HepG2 (cell line): ENCODE data around the gene AATF. TPM values are rescaled to one million over a fixed set of nuclear protein-coding genes. Genes with fewer than 3 reads are reported as not detected.

Experiments used
- EED ChIP-seq: sonication (generic); formaldehyde crosslinking; IDR thresholded peaks from 2 replicates; pipeline ENCODE4 v1.5.0; 2020; ENCODE audit warnings: mild to moderate bottlenecking, missing genetic modification reagents
- ELF3 ChIP-seq: IDR thresholded peaks from 2 replicates; pipeline ENCODE4 v1.6.1; 2016; ENCODE audit warnings: missing genetic modification reagents, missing compliant biosample characterization
- JUND ChIP-seq: sonication (generic); formaldehyde crosslinking; IDR thresholded peaks from 2 replicates; pipeline ENCODE4 v1.8.0; 2022; ENCODE audit warnings: mild to moderate bottlenecking, missing genetic modification reagents
- KLF13 ChIP-seq: sonication (generic); formaldehyde crosslinking; IDR thresholded peaks from 2 replicates; pipeline ENCODE4 v1.4.0; 2020; ENCODE audit warnings: mild to moderate bottlenecking, missing genetic modification reagents
- MIXL1 ChIP-seq: IDR thresholded peaks from 2 replicates; pipeline ENCODE4 v1.6.1; 2016
- NBN ChIP-seq: fragments of 450-650 bp; conservative IDR thresholded peaks from 2 replicates; pipeline ENCODE4 v1.6.1; 2017
- PHF8 ChIP-seq: sonication (generic); formaldehyde crosslinking; IDR thresholded peaks from 2 replicates; pipeline ENCODE4 v1.5.0; 2020; ENCODE audit warnings: missing genetic modification reagents
- TBL1XR1 ChIP-seq: fragments of 150-350 bp; IDR thresholded peaks from 2 replicates; pipeline ENCODE4 v1.6.1; 2014; ENCODE audit warnings: borderline replicate concordance, low read length; ENCODE audit not compliant: partially characterized antibody
- TEAD2 ChIP-seq: sonication (generic); formaldehyde crosslinking; IDR thresholded peaks from 2 replicates; pipeline ENCODE4 v1.9.0; 2021; ENCODE audit warnings: missing genetic modification reagents
- ZFP36L2 ChIP-seq: sonication (generic); formaldehyde crosslinking; IDR thresholded peaks from 2 replicates; pipeline ENCODE4 v1.4.0; 2020; ENCODE audit warnings: missing genetic modification reagents
- ZNF354B ChIP-seq: sonication (generic); formaldehyde crosslinking; IDR thresholded peaks from 2 replicates; pipeline ENCODE4 v1.8.0; 2022; ENCODE audit warnings: mild to moderate bottlenecking, missing genetic modification reagents
- ZNF543 ChIP-seq: sonication (generic); formaldehyde crosslinking; IDR thresholded peaks from 2 replicates; pipeline ENCODE4 v1.4.0; 2020; ENCODE audit warnings: mild to moderate bottlenecking, missing genetic modification reagents
- ZNF557 ChIP-seq: sonication (generic); formaldehyde crosslinking; IDR thresholded peaks from 2 replicates; pipeline ENCODE4 v1.4.0; 2020; ENCODE audit warnings: missing genetic modification reagents
- ZNF703 ChIP-seq: sonication (generic); formaldehyde crosslinking; IDR thresholded peaks from 2 replicates; pipeline ENCODE4 v1.5.1; 2020; ENCODE audit warnings: missing genetic modification reagents, mild to moderate bottlenecking, moderate library complexity, borderline replicate concordance
- polyA plus RNA-seq, 8 experiments: library from polyadenylated mRNA; depleted of rRNA in 3 of 8; stranded (reverse) in 7 of 8; unstranded in 1 of 8; fragments of >200 nt; fragmentation: Illumina TruSeq in 4 of 8; extraction: Trizol in 4 of 8; gene quantifications; 2 replicates each; pipeline versions ENCODE4 v1.2.1 to v1.2.3, GENCODE V29; 2011 to 2016; ENCODE audit warnings: low read depth in 4 of 8, missing spikeins in 1 of 8, mixed read lengths in 1 of 8; ENCODE audit not compliant: insufficient read depth in 1 of 8
- total RNA-seq, 5 experiments: library from RNA; depleted of rRNA; stranded (reverse); fragments of >200 nt; fragmentation: Illumina TruSeq; extraction: Trizol; gene quantifications; 2 replicates each; pipeline ENCODE4 v1.2.3, GENCODE V29; 2016; ENCODE audit warnings: low read depth in 1 of 5
- TF ChIP-seq, protein P1 (sequence below): sonication (generic); formaldehyde crosslinking; IDR thresholded peaks from 2 replicates; pipeline ENCODE4 v1.9.0; 2021; ENCODE audit warnings: missing genetic modification reagents, borderline replicate concordance
- TF ChIP-seq, protein P2 (sequence below): sonication (generic); formaldehyde crosslinking; IDR thresholded peaks from 2 replicates; pipeline ENCODE4 v1.4.0; 2020; ENCODE audit warnings: missing genetic modification reagents
- TF ChIP-seq, protein P3 (sequence below): sonication (generic); formaldehyde crosslinking; IDR thresholded peaks from 2 replicates; pipeline ENCODE4 v1.5.0; 2020; ENCODE audit warnings: missing genetic modification reagents, mild to moderate bottlenecking, borderline replicate concordance
- TF ChIP-seq, protein P4 (sequence below): sonication (generic); formaldehyde crosslinking; IDR thresholded peaks from 2 replicates; pipeline ENCODE4 v1.4.0; 2020; ENCODE audit warnings: missing genetic modification reagents, mild to moderate bottlenecking, borderline replicate concordance
- TF ChIP-seq, protein P5 (sequence below): sonication (generic); formaldehyde crosslinking; IDR thresholded peaks from 2 replicates; pipeline ENCODE4 v1.5.0; 2020; ENCODE audit warnings: mild to moderate bottlenecking, missing genetic modification reagents, borderline replicate concordance

Gene AATF
- total and polyA plus RNA-seq, 2 of the 13 experiments (the other 11 are each of a cell fraction or from before 2014, with no cell fraction given), result 9.1 to 53.3 TPM

DNA sequence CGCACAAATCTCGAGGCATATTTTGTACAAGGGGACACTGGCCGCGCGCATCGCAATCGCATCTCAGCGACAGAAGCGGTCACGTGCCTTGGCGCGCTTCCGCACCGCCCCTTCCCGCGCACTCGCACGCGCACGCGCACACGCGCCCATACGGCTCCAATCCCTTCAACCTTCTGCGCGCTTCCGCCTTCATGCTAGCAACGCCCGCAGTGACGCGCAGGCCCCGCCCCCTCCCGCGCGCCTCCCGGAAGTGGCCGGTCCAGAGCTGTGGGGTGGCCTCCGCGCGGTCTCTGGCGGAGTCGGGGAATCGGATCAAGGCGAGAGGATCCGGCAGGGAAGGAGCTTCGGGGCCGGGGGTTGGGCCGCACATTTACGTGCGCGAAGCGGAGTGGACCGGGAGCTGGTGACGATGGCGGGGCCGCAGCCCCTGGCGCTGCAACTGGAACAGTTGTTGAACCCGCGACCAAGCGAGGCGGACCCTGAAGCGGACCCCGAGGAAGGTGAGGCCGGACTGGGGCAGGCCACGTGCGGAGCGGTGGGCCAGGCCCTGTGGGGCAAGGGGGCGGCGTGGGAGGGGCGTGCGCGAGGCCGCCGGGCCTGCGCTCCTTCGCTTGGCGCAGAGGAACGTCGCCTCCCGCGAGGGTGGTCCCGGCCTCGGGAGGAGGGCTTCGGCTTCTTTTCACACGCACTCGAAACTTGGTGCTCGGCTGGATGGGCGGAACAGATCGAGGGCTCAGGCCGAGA lies at the start of gene AATF (continued):
- TF ChIP-seq PHF8 (CRISPR knock-in tag) (peak; percentile 96), JUND (CRISPR knock-in tag) (peak; percentile 82), ZNF557 (peak; percentile 99), ELF3 (CRISPR knock-in tag) (peak; percentile 97), ZNF354B (peak; percentile 92; the same call in 1 of the 2 replicates), NBN (no peak), TBL1XR1 (no peak), ZFP36L2 (peak; percentile 52; the same call in 1 of the 2 replicates), KLF13 (CRISPR knock-in tag) (no peak), MIXL1 (peak; percentile 46), ZNF543 (CRISPR knock-in tag) (peak; percentile 98), TEAD2 (CRISPR knock-in tag) (peak; percentile 90), EED (CRISPR knock-in tag) (peak; percentile 100), ZNF703 (CRISPR knock-in tag) (peak; percentile 78)
- TF ChIP-seq, protein P1, sequence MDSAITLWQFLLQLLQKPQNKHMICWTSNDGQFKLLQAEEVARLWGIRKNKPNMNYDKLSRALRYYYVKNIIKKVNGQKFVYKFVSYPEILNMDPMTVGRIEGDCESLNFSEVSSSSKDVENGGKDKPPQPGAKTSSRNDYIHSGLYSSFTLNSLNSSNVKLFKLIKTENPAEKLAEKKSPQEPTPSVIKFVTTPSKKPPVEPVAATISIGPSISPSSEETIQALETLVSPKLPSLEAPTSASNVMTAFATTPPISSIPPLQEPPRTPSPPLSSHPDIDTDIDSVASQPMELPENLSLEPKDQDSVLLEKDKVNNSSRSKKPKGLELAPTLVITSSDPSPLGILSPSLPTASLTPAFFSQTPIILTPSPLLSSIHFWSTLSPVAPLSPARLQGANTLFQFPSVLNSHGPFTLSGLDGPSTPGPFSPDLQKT (CRISPR knock-in tag), result peak; percentile 94; the same call in 1 of the 2 replicates
- TF ChIP-seq, protein P2, sequence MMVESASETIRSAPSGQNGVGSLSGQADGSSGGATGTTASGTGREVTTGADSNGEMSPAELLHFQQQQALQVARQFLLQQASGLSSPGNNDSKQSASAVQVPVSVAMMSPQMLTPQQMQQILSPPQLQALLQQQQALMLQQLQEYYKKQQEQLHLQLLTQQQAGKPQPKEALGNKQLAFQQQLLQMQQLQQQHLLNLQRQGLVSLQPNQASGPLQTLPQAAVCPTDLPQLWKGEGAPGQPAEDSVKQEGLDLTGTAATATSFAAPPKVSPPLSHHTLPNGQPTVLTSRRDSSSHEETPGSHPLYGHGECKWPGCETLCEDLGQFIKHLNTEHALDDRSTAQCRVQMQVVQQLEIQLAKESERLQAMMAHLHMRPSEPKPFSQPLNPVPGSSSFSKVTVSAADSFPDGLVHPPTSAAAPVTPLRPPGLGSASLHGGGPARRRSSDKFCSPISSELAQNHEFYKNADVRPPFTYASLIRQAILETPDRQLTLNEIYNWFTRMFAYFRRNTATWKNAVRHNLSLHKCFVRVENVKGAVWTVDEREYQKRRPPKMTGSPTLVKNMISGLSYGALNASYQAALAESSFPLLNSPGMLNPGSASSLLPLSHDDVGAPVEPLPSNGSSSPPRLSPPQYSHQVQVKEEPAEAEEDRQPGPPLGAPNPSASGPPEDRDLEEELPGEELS, result peak; percentile 74
- TF ChIP-seq, protein P3, sequence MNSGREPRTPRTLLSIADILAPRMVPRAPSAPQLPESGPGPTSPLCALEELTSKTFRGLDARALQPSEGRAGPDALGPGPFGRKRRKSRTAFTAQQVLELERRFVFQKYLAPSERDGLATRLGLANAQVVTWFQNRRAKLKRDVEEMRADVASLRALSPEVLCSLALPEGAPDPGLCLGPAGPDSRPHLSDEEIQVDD, result peak; percentile 95
- TF ChIP-seq, protein P4, sequence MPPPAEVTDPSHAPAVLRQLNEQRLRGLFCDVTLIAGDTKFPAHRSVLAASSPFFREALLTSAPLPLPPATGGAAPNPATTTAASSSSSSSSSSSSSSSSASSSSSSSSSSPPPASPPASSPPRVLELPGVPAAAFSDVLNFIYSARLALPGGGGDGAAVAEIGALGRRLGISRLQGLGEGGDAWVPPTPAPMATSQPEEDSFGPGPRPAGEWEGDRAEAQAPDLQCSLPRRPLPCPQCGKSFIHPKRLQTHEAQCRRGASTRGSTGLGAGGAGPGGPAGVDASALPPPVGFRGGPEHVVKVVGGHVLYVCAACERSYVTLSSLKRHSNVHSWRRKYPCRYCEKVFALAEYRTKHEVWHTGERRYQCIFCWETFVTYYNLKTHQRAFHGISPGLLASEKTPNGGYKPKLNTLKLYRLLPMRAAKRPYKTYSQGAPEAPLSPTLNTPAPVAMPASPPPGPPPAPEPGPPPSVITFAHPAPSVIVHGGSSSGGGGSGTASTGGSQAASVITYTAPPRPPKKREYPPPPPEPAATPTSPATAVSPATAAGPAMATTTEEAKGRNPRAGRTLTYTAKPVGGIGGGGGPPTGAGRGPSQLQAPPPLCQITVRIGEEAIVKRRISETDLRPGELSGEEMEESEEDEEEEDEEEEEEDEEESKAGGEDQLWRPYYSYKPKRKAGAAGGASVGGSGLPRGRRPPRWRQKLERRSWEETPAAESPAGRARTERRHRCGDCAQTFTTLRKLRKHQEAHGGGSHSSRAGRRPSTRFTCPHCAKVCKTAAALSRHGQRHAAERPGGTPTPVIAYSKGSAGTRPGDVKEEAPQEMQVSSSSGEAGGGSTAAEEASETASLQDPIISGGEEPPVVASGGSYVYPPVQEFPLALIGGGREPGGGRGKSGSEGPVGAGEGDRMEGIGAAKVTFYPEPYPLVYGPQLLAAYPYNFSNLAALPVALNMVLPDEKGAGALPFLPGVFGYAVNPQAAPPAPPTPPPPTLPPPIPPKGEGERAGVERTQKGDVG (CRISPR knock-in tag), result peak; percentile 97; the same call in 1 of the 2 replicates
- TF ChIP-seq, protein P5, sequence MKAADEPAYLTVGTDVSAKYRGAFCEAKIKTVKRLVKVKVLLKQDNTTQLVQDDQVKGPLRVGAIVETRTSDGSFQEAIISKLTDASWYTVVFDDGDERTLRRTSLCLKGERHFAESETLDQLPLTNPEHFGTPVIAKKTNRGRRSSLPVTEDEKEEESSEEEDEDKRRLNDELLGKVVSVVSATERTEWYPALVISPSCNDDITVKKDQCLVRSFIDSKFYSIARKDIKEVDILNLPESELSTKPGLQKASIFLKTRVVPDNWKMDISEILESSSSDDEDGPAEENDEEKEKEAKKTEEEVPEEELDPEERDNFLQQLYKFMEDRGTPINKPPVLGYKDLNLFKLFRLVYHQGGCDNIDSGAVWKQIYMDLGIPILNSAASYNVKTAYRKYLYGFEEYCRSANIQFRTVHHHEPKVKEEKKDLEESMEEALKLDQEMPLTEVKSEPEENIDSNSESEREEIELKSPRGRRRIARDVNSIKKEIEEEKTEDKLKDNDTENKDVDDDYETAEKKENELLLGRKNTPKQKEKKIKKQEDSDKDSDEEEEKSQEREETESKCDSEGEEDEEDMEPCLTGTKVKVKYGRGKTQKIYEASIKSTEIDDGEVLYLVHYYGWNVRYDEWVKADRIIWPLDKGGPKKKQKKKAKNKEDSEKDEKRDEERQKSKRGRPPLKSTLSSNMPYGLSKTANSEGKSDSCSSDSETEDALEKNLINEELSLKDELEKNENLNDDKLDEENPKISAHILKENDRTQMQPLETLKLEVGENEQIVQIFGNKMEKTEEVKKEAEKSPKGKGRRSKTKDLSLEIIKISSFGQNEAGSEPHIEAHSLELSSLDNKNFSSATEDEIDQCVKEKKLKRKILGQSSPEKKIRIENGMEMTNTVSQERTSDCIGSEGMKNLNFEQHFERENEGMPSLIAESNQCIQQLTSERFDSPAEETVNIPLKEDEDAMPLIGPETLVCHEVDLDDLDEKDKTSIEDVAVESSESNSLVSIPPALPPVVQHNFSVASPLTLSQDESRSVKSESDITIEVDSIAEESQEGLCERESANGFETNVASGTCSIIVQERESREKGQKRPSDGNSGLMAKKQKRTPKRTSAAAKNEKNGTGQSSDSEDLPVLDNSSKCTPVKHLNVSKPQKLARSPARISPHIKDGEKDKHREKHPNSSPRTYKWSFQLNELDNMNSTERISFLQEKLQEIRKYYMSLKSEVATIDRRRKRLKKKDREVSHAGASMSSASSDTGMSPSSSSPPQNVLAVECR, result peak; percentile 96
